DMS153 (cell line): ENCODE results near the gene TCL1A.

Source experiments
- DNase-seq: peaks from one replicate; lab custom pipeline; 2025; lab: John Stamatoyannopoulos, UW

Gene TCL1A

DNA sequence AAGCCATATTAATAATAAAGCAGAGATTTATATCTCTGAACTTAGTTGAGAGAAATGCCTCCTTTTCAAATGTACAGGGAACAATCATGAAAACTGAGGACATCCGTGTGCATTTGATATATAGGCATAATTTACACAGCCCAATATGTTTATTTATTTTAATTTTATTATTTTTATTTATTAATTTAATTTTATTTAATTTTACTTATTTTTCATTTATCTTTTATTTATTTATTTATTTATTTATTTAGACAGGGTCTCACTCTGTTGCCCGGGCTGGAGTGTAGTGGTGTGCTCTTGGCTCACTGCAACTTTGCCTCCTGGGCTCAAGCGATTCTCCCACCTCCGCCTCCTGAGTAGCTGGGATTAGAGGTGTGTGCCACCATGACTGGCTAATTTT lies 8.4 kb downstream of the TCL1A start:
- DNase-seq, result no peak

DNA sequence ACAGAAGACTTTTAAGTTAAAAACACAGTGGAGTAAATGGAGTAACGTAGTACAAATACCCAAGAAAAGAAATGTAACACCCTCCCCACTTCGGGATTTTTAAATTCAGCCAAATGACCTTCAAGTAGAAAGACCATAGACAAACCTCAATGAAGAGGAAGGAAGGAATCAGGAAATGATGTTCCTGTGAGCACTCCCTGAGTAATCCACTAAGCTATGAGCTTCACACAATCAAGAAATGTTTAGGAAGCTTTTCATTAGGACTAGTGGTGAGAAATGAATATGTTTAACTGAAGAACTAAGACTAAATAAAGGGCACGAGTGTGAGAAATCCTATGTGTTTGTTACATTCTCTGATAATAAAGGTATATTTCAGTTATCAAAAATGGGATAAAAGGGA lies 10.1 kb downstream of the TCL1A start:
- DNase-seq, result no peak

DNA sequence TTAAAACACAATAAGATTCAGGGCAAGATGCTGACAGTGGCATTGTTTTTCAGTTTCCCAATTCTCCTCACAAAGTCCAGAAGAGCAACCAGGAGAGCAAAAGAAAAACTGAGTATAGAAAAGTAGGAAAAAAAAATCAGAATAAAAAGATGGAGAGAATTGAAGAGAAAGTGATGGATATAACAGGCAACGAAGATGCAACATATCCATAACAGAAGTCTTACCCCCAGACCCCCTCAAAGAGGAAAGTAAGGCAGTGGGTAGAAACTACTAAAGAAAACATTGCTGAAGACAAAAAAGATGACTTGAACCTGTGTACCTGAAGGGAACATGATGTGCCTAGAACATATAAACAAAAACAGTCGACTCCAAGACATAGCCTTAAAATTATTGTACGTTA lies 10.6 kb downstream of the TCL1A start:
- no peak for DNase-seq

DNA sequence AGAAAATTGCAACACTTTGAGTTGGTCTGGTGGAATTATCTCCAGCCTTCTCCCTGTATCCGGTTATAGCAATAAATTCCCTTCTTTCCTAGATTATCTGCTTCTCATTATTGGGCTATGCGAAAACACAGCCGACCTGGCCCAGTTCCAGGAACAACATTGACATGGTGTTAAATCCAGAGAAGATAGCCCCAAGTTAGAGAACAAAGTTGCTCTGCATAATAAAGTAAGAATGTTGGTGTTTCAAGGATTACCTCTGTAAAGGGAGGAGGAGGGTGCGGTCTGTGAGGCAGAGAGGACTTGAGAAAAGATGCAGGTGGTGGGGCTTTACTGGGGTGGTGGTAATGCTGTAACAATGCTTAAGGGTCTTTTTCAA lies 12.1 kb downstream of the TCL1A start:
- DNase-seq, result no peak

DNA sequence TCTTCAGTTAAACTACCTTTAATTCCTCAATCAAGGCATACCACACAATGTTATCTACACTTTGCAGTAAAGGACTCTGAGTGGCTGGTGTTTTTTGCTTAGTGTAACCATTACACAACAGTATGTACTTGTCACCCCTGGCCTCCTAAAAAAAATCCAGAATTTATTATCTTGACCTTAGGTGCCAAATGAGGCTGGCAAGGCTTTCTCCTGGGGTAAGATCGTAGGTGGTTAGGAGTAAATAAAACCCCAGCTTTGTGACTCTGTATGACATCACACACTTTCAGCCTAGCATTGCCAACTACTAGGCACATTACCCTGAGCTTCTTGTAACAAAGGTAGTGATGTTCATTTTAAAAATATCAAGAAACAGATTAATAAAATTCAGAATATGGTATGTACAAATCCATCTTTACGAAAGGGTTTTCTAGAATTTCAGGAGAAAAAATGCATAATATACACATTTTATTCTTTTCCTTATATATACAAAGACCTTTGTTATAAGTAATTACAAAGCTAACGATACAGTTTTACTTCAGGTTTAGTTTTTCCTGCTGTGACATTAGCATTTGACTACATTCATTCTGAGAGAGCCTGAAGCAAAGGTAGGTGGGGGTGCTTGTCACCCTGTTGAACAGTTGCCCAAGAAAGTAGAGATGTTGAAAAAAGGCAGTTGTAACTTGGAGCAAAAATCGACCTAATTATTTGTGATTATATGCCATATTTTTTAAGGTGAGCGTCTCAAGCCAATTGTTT lies 13.5 kb downstream of the TCL1A start:
- no peak for DNase-seq

DNA sequence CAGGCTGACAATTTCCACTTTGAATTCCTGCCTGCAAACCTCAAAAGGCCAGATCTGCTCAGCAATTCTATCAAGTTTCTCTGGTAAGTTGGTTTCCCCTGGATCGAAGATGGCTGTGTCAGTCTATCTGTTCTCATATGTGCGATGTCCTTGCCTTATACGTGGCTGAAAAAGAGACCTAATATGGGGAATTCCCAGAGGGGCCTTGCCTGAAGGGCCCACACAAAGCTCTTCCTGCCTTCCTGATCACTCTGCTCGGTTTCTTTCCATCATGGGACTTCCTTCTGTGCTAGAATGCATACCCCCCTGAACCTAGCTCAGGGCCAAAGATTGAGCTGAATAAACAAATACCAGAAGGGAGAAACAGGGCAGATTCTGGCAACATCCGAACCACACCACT lies 14.5 kb downstream of the TCL1A start:
- no peak for DNase-seq

DNA sequence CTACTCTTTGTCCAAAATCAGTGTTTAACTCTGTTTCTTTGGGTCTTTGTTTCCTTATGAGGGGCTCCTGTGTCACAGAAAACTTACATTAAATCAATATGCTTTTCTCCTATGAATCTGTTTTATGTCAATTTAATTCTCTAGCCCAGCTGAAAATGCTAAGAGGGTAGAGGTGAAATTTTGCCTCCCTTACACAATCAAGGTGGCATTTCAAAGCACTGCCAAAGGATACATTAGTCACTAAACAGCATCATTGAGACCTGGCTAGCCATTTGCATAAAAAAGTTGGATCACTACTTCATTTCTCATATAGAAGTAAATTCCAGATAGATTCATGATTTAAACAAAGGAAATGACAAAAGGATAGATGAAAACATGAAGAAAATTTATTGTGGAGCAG lies 15.6 kb downstream of the TCL1A start:
- DNase-seq, result no peak

DNA sequence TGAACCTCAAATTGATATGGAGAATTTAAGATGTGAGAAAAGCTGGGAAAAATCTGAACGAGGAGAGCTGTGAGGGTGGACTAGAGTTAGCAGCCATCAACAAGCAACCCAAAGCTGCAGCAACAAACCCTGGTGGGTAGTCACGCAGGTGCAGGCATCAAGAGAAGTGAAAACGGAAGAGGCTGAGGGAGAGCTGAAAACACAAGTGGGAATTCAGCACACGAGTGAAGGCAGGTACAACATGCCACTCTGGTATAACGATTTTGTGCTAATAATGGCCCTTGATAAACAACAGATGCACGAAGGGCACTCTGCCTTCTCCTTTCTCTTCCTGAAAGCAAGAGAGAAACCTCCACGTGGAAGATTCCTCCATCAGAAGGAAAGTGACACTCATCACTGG lies 16.2 kb downstream of the TCL1A start:
- DNase-seq, result no peak

DNA sequence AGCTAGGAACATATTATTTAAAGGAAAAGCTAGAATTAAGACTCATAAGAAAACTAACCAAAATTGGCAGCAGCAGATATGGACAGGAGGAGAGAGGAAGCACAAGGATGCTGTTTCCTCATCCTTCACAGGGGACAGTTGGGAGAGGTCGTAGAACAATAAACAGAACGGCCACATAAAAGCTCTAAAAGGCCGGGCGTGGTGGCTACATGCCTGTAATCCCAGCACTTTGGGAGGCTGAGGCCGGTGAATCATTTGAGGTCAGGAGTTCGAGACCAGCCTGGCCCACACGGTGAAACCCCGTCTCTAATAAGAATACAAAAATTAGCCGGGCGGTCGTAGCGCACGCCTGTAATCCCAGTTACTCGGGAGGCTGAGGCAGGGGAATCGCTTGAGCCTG lies 17.2 kb downstream of the TCL1A start:
- DNase-seq, result no peak

DNA sequence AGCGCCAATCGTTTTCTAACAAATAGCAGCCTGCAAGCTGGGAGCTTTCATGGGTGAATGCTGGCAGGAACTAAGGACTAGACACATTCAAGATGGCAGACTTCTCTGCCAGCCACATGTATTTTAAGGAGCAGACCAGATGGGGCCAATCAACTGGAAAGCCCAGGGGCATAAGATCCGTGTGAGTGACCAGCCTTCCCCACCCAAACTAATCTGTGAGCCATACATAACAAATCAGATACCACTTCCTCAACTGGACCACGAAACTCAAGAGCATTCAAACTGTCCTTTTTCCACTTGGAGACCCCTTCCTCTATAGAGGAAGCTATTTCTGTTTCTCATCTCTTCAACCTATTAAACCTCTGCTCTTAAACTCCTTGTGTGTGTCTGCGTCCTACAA lies 18.0 kb downstream of the TCL1A start:
- DNase-seq, result no peak

DNA sequence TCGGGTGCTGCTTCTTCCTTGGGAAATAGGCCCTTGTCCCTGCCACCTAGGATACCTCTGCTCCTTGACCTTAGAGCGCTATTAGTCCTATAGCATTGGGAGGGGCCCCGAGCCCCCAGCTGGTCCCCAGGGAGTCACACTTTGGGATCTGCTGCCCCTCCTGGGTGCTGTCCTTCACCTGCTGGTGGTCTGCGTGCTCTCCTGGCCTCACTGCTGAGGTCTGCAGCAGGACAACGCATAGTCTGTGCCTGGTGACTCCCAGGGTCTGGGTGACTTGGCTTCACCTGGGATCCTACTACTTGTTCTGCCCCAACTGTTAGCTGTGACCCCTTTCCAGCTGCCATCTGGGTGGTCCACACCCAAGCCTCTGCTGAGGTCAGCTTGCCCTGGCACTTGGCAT lies 18.9 kb downstream of the TCL1A start:
- no peak for DNase-seq

DNA sequence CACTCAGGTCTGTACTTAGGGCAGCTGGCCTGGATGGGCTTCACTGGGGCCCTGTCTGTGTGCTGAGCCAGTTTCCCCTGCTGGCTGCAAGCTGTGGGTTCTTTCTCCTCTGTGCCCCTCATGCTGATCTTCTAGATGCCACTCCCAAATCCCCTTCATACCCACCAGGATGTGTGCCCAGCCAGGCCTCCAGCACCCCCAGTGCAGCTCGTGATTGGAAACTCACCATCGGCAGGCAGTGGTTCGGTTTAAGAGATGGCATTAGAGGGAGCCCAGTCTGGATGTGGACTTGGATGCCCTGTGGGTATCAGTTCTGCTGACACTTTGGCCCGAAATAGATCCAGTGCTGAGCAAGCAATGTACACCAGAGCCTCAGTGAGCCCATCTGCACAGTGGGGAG lies 21.8 kb downstream of the TCL1A start:
- no peak for DNase-seq

DNA sequence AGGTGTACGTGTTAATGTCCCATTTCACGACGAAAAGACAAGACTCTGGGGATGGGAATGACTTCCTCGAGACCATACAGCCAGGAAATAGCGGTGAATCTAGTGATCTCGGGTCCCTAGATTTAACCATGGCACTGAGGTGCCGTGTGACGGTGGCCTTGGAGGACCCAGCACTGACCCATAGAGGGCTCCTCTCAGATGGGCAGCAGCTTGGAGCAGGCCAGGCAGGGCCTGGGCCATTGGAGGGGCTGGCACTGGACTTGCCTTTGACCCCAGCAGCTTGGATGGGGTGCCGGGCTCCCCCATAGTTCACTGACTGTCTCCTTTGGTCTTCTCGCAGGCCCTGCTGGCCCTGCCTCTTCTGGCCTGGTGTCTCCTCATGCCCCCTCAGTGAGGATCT lies 22.3 kb downstream of the TCL1A start:
- no peak for DNase-seq

DNA sequence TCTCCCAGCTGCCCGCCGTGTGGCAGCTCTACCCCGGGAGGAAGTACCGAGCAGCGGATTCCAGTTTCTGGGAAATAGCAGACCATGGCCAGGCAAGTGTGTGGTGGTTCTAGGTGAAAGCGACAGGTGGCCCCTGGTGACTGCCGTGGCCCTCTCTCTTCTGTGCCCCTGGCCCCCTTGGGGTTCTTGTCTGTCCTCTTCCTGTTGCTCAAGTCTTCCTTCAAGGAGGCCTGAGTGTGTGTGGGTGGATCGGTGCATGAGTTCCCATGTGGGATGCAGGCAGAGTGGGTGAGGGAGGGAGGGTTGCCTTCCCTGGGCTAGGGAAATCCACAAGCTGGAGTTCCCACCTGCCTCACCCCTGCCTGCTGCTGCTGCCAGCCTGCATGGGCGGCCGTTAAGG lies 23.1 kb downstream of the TCL1A start:
- no peak for DNase-seq

DNA sequence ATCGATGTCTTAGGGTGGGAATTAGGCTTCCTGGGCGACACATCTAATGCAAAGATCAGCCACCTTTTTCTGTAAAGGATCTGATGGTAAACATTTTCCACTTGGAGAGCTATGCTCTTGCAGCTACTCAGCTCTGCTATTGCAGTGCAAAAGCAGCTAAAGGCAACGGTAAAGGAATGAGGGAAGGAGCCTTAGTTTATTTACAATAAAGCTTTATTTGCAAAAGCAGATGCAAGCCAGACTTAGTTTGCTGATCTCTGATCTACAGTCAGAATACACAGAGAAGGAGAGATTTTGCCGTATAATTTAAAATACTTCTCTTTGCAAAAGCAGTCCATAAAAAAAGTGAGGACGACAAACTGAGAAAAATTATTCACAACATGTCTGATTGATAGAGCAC lies 24.5 kb downstream of the TCL1A start:
- no peak for DNase-seq

DNA sequence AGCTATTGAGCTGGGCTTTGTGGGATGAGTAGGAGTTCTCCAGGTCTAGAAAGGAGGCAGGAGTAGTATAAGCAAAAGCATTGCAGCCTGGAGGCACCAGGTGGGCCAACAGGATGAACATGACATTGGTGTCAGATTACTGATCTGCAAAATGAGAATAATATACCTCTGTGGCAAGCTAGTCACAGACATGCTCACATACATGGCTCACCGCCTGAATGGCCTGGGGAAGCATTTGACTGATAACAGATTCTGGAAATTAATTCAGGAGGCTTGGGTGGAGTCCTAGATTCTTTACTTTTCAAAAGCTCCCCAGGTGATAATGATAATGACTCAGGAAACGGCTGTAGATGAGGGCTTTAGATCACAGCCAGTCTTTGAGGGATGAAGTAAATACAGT lies 27.0 kb downstream of the TCL1A start:
- peak; percentile 28 for DNase-seq

DNA sequence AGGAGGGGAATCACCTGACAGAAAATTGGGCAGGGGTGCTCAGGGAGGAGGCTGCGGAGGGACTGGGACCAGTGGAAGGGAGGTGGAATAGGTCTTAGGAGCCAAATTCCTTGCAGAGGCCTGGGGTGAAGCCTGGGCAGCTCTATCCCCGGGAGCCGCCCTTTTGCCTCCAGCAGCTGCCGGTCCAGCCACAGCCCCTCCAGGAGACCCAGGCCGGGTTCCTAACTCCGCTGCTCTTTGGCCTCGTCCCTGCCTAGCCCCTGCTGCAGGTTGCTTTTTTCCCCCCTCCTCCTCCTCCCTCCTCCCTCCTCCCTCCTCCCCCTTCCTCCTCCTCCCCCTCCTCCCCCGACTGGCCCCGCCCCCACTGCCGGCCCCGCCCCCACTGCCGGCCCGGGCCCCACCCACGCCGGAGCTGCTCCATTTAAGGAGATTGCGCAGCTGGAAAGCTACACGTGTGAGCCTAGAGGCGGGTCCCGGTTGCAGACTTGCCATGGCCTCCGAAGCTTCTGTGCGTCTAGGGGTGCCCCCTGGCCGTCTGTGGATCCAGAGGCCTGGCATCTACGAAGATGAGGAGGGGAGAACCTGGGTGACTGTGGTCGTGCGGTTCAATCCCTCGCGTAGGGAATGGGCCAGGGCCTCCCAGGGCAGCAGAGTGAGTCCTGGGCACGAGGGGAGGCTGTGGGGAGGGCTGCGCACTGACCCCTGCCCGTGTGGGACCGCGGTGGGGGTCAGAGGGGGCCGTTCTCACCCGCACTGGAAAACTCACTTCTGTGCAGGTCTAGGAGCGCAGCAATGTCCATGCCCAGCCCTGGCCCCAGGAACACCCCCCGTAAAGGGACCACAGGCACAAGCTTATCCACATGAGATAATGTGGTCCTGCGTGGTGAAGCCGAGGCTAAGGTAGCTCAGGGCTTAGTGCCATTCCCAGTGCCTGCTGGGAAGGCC lies 27.7 kb downstream of the TCL1A start, which contains the start of gene TCL1B:
TSS of gene TCL1B (plus strand) at position 449 of the 945 bp plus-strand sequence. CDS start at position 491, 42 bp downstream.
- DNase-seq, result no peak

DNA sequence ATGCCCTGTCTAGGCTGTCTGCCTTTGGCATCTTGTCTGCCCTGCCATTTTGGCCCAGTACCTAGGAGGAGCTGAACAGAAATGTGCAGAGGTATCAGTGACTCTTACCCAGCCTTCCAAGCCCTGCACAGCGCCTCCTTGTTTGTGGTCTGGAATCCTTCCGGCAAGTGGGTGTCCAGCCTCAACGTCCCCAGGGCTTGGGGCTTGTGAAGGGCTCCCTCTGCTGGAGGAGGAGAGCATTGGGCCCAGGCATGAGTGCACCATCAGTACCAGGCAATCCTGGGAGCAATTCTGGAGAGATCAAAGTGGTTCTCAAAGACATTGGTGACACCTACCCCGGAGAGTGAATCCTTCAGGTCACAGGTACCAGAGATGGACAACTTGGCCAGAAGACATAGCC lies 30.1 kb downstream of the TCL1A start:
- no peak for DNase-seq

DNA sequence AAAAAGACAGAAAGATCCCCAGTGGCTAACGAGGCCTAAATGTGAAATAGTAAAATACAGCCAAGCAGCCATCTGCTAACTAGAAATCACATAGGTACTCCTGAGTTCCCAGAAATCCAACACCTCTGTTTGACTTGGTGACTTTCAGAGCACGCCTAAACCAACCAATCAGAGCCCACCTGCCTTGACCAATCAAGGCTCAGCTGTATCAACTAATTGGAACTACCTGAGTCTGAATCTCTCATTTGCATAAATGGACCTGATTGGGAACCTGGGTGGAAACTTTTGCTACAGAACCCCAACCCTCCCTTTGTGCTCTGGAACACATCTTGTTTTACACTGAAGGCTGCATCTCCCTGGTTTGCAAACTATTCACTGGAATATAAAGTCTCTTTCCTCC lies 32.8 kb downstream of the TCL1A start:
- no peak for DNase-seq

DNA sequence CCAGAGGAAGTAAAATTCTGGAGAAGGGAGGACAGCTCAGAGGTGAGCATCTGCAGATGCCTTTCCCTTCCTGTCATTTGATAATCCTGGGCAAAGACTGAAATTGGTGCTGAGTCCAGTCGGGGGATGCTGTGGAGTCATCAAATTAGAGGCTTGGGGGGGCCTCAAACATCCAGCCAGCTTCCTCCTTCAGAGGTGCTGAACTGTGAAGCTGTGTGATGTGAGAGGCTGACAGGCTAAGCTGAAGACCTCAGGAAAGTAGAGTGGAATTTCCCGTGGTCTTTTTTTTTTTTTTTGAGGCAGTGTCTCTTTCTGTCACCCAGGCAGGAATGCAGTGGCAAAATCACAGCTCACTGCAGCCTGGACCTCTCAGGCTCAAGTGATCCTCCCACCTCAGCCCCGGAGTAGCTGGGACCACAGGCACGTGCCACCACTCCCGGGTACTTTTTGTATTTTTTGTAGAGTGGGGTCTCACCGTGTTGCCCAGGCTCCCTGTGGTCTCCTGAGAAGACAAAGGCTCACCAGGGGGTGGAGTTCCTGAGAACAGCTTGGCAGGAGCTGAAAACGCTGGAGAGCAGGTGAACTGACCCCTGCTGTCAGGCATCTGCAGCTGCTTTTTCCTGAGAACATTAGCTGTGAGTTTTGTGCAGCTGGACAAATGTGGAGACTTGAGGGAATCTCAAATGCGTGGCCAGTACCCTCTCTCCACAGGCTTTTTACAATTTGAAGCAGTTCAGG lies 33.8 kb downstream of the TCL1A start:
- DNase-seq, result peak; percentile 49

DNA sequence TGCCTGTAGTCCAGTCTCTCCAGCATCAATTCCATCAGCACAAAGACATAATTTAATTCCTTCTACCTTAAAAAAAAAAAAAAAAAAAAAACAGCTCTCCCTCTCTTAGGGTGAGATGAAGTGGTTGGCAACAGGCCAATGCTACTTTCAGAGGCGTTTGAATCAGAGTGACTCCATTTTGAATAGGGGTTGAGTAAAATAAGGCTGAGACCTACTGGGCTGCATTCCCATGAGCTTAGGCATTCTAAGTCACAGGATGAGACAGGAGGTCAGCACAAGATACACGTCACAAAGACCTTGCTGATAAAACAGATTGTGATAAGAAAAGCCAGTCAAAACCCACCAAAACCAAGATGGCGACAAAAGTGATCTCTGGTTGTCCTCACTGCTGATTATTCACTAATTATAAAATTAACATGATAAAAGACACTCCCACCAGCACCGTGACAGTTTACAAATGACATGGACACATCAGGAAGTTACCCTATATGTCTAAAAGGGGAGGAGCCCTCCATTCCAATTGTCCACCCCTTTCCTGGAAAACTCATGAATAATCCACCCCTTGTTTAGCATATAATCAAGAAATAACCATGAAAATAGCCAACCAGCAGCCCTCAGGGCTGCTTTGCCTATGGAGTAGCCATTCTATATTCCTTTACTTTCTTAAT lies 34.6 kb downstream of the TCL1A start:
- peak; percentile 50 for DNase-seq
